HG03025 (cell line): ENCODE data around the gene CBFA2T2.

Source experiments
- ATAC-seq: cut with Tn5 transposase; IDR thresholded peaks from one replicate; pipeline ENCODE4 v1.9.1; 2021; ENCODE audit warnings: mild to moderate bottlenecking, moderate library complexity; ENCODE audit not compliant: unreplicated experiment, low FRiP score

The CBFA2T2 gene

GRCh38 chr20:33659341-33660034 is 169.6 kb downstream of the CBFA2T2 start:
- no peak for ATAC-seq

DNA sequence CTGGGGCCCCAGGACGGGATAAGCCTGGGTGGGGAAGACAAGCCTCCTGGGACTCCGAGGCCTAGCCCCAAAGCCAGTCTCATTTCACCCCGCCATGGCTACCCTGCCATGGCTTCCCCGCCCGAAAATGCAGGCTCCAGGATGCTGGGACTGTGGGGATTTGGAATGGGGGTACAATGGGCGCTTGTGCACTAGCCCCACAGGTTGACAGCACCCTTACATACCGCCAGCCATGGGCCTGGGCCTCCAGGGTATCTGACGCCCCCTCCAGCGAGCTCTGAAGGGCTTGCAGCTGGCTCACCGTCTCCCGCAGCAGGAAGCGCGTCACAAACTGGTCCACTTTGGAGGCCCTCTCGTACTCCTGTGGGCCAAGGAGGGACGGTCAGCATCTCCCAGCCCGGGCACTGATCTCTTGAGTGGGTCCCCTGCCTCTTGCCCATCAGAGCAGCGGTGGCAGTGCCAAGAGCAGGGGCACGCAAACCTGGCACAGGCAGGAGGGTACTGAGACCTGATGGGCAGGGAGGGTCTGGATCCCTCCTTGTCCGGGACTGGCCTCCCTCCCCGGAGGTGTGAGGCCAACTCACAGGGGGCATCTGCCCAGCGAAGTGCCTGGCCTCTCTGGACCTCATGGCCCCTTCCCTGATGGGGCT is 170.3 kb downstream of the CBFA2T2 start:
- no peak for ATAC-seq

GRCh38 chr20:33660685-33661058 is 170.8 kb downstream of the CBFA2T2 start:
- ATAC-seq: no peak

GRCh38 chr20:33662172-33662571 is 172.3 kb downstream of the CBFA2T2 start, which contains the start of gene C20orf144:
C20orf144 (plus strand) TSS chr20:33662327; CDS start chr20:33662346, 19 bp downstream.
- ATAC-seq: no peak

GRCh38 chr20:33663161-33664084 is 173.5 kb downstream of the CBFA2T2 start:
- no peak for ATAC-seq

DNA sequence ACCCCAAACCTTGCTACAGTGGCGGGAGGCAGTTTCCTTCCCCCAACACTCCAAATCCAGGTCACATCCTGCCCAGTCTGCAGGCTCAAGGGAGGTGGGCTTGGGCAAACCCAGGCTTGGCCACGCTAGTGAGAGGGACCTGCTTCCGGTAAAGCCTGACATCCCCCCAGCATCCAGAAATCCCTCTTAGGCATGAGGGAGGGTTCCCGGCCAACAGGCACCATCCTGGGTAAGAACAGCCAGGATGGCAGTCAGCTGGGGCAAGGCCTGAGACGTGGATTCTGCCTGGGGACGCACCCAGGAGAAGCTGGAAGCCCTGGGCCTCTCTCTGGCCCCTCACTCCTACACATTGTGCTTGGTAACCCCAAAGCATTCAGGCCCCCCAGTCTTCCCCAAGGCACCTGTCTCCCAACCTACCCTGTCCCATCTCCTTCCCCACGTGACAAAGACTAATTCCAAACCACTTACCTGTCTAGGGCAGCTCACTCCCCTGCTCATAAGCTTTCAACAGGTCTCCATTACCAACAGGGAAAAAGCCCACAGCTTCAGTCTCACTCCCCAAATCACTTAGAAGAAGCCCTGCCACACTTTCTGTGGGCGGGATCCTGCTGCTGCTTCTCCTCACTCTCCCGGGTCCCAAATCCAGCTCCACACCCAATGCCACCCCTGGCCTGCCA is 174.3 kb downstream of the CBFA2T2 start:
- no peak for ATAC-seq

DNA sequence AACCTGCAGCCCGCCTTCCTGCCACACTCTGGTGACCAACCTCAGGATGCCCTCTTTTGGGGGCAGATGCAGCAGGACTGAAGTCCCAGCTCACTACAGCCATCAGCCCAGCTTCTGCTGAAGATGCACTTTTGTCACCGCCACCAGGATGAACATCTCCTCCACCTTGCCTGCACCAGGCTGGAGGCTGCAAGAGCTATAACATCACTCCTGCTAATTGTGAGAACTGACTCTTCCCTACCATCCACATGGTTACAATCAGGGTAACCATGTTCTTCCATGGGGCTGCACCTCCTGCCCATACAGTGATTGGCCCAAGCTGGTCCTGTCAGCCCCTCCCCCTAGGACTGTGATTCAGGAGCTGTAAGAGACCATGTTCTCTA is 174.9 kb downstream of the CBFA2T2 start:
- ATAC-seq: no peak

- ATAC-seq: peak; percentile 65
These were observed 176.7 kb downstream of the CBFA2T2 start, which contains the start of gene ACTL10 for GRCh38 chr20:33666293-33667244. ACTL10 (plus strand) TSS chr20:33666943; CDS start chr20:33667498, 555 bp downstream.

DNA sequence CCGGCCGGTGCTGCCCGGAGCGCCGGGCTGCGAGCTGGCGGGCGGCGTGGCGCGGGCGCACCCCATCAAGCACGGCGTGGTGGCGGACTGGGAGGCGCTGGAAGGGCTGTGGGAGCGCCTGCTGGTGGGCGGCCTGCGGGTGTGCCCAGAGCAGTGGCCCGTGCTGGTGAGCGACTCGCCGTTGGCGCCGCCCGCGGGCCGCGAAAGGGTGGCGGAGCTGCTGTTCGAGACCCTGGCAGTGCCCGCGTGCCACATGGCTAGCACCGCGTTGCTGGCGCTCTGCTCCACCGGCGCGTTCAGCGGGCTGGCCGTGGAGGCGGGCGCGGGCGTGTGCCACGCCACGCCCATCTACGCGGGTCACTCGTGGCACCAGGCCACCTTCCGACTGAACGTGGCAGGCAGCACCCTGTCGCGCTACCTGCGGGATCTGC is 177.4 kb downstream of the CBFA2T2 start:
- peak; percentile 15 for ATAC-seq

DNA sequence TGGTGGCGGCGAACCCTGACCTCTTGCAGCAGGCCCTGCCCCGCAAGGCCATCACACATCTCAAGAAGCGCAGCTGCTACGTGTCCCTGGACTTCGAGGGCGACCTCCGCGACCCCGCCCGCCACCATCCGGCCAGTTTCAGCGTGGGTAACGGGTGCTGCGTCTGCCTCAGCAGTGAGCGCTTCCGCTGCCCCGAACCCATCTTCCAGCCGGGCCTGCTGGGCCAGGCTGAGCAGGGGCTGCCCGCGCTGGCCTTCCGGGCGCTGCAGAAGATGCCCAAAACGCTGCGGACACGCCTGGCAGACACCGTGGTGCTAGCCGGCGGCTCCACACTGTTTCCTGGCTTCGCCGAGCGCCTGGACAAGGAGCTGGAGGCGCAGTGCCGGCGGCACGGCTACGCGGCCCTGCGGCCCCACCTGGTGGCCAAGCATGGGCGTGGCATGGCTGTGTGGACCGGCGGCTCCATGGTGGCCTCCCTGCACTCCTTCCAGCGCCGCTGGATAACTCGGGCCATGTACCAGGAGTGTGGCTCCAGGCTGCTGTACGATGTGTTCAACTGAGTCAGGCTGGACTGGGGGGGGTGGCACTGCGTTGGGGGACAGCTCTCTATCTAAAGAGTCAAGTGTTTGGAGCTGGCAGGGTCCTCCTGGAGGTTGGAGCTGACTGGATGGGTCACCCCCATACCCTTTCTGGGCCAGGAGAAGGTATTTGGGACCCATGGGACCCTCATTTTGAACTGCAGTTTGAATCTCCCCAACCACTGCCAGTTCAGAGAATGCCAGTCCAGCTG is 178.0 kb downstream of the CBFA2T2 start:
- peak; percentile 27 for ATAC-seq

DNA sequence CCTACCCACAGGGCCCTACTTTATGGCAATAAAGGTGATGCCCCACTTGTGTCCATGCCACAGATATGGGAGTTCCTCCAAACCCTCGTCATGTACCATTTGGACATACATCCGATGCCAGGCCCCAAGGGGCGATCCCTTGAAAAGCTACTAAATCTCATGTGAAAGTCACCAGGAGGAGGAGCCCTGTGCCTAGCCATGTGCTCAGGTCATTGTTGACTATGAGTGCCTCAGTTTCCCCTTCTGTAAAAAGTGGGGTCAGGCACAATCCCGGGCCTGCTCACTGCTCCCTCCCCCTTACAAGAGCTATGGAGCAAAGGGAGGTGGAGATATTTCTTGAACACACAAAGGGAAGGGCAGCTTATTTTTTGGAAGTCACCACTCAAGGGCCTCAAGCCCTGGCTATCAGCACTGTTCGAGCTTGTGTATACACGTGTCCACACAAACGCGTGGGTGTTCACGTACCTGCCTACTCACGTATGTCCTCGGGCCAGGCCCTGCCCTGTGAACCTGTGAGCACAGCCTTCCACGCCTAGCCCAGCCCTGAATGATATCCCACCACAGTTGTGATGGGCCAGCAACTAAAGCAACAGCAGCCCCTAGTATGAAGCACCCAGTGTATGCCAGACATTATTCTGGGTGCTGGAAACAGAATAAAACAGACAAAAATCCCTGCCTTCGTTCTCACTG is 178.7 kb downstream of the CBFA2T2 start:
- no peak for ATAC-seq

DNA sequence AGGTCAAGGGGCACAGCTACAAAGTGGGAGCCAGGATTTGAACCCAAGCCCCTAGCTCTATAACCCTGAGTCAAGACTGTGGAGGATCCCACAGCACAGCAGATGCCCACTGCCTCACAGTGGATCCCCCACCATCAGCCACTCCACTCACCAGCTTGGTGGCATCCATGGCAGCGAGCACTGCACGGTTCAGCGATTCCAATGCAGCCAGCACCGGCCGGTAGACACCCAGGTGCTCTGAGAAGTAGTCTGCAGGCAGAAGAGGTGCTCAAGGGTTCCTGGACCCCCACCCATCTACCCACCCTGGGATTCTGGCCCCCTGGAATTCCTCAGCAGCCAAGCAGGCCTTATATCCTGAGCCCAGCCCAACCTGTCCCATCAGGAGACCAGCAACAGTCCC is 179.3 kb downstream of the CBFA2T2 start:
- no peak for ATAC-seq

DNA sequence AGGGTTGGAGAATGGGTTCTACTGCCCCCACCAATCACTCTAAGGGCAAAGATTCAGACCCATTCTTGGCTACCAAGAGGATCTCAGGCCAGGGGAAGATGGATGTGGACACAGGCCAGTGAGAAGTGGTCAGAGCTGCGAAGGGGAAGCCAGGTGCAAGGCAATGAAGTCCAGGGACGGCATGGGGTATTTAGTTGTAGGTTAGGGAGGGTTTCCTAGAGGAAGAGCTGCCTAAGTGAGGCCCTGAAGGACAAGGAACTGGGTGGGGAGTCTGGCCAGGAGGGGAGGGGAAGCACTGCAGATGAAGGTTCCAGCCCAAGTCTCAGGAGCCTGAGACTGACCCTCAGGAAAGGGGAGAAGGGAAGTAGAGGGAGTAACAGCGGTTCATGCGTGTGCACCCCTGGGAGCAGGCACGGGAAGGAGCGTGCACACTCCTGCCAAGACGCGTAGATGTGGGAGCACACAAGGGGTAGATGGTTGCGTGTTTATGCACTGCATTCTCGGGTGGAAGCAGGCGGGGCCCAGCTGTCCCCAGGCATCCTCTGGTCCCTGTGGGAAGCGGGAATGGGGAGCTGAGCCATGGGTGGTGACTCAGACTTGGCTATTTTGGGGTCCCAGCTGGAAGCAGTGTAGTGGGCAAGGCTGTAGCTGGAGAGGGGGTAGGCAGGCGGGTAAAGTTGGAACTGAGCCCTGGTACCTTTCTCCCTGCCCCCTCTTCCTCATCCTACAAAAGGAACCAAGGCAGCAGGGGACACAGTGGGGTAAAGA is 180.2 kb downstream of the CBFA2T2 start:
- ATAC-seq: no peak

GRCh38 chr20:33670715-33671499 is 181.0 kb downstream of the CBFA2T2 start:
- ATAC-seq: no peak

DNA sequence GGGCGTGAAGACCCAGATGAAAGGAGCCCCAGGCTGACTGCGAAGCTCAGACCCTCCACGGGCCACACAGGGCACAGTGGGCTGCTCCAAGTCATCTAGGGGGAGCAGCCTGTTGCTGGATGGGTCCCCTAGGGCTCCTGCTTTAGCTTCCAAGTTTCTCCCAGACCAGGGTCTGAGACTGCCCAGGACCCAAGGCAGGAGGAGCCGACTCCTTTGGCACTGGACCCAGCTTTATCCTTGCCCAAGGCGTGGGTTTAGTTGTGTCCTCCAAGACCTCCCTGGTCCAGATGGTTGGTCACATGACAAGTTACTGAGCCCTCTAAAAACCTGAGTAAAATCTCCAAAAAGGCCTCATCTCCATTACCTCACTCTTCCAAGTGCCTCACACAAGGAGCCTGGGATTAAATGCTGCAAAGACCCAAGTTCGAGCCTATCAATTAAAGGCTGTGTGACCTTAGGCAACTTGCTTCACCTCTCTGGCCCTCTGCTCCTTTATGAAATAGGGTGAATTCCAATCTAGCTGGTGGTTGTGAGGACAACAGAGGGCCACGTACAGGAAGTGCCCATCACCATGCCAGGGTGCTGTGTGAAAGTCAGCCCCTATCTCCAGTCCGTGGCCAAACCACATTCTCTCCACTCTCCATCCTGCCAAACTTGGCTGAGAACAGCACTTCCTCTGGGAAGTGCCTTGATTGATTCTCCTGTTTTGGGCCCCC is 181.8 kb downstream of the CBFA2T2 start:
- ATAC-seq: no peak
